T-helper 9 cell (primary cell): ENCODE measurements around the gene KRT40.

Experiments used
- DNase-seq: peaks from one replicate; pipeline ENCODE4 v3.0.0-alpha.2; 2020

The KRT40 gene

GRCh38 chr17:40951011-40951622 is 33.0 kb downstream of the KRT40 start:
- no peak for DNase-seq

- DNase-seq, result no peak
Measured at GRCh38 chr17:40950176-40950575, 34.0 kb downstream of the KRT40 start.

- no peak for DNase-seq
Measured at GRCh38 chr17:40949418-40949817, 34.7 kb downstream of the KRT40 start.

- no peak for DNase-seq
Measured at GRCh38 chr17:40947929-40948328, 36.2 kb downstream of the KRT40 start.

GRCh38 chr17:40945414-40945813 is 38.7 kb downstream of the KRT40 start:
- DNase-seq, result no peak

- DNase-seq, result no peak
Measured at GRCh38 chr17:40944531-40944930, 39.6 kb downstream of the KRT40 start.

GRCh38 chr17:40942553-40942952 is 41.6 kb downstream of the KRT40 start:
- DNase-seq, result no peak

- no peak for DNase-seq
Measured at GRCh38 chr17:40940266-40940665, 43.9 kb downstream of the KRT40 start.

GRCh38 chr17:40938981-40939380 is 45.1 kb downstream of the KRT40 start:
- no peak for DNase-seq

- no peak for DNase-seq
Measured at GRCh38 chr17:40937384-40937819, 46.7 kb downstream of the KRT40 start, which contains the start of gene KRT23. KRT23 (minus strand) TSS chr17:40937646; CDS start chr17:40936603, 1,043 bp downstream.

GRCh38 chr17:40936976-40937375 is 47.1 kb downstream of the KRT40 start:
- no peak for DNase-seq

- no peak for DNase-seq
Measured at GRCh38 chr17:40936437-40936971, 47.6 kb downstream of the KRT40 start.

GRCh38 chr17:40935624-40936023 is 48.5 kb downstream of the KRT40 start:
- no peak for DNase-seq

GRCh38 chr17:40932608-40933007 is 51.5 kb downstream of the KRT40 start:
- no peak for DNase-seq

GRCh38 chr17:40931311-40931710 is 52.8 kb downstream of the KRT40 start:
- DNase-seq, result no peak
